ENCODE measurements around the gene GALK2.

GALK2 gene

DNA sequence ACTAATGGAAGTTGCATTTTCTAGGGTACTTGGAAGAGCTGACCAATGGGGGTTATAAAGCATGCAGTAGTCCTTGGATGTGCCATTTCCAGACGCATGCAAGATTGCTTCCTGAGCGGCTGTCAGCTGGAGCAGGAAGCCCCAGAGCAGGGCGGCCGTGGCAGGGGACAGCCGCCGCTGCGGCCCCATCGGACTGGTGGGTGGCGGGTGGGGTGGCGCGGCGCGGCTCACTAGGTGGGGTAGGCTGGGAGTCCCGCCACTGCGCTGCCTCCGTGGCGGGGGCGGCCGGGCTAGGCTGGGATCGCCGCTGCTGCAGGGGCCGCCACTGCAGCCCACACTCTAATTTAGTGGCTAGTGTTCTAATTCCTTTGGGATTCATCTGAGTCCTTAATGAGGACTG, 196.4 kb downstream of the GALK2 start:
- no peak for DNase-seq

DNA sequence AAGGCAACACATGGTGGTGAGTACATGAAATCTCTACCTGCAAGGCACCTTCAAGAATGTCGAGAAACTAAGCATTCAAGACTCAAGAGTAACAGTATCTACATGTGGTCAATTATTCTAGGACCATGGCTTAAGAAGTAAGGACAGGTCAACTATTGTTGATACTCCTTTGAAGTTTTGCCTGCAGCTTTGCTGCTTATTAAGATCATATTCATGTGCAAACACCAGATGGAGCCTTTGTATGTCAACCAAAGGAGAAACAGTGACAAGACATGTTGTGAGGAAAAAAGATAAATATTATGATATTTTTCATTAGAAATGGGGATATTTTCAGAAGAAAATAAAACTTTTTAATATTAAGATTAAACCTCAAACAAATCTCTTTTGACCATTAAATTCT, 200.7 kb downstream of the GALK2 start:
- no peak for DNase-seq

DNA sequence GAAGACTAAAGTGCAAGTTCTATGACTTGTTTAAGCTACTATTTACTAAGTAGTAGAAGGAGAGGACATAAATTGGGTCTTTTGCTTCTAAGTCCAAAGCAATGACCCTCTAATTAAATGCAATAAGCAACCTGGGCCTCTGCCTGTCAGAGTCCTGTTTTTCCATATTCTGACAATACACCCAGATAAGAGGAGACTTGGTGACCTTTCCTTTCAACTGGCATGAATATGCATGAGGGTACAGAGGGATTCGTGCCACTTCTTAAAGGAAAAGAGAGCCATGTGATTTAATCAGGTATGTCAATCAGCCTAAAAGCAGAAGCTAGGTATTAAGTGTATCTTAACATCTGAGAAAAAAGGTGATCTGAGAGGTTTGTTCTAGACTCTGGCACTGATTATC, 202.3 kb downstream of the GALK2 start:
- no peak for DNase-seq

DNA sequence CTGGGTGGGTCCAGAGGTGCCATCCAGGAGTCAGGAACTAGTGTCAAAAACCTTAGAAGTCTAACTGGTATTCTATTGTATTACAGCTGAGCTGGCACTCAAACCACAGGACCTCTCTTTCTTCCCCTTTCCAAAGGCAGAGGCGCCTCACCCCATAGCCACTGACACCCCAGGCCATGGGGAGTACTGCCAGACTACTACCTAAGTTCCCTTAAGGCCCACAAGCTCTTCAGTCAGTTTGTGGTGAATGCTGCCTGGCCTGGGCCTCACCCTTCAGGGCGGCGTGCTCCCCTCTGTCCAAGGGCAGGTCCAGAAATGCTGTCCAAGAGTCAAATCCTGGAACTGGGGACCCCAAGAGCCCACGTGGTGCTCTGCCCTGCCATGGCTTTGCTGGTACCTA, 209.9 kb downstream of the GALK2 start:
- no peak for DNase-seq

DNA sequence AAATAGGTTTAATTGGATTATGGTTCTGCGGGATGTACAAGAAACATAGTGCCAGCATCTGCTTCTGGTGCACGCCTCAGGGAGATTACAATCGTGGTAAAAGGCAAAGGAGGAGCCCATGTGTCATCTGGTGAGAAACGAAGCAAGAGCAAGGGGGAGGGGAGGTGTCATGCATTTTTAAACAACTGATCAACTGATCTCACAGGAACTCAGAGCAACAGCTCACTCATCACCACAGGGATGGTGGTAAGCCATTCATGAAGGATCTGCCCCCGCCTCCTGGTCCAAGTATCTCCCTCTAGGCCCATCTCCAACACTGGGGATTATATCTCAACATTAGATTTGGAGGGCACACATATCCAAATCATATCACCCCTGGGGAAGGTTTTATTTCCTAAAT, 210.9 kb downstream of the GALK2 start:
- DNase-seq, result no peak

Measured in activated gamma-delta T cell treated with Interleukin-2 at 50 U/mL for 16 hours (primary cell).